Non-pigmented ciliary epithelial cell (primary cell): ENCODE measurements around the gene HSPG2.

Experiments used
- DNase-seq: peaks from one replicate; pipeline ENCODE4 v3.0.0-alpha.2; 2010; ENCODE audit warnings: low read depth

HSPG2 gene

GRCh38 chr1:21879928-21880618, 57.0 kb downstream of the HSPG2 start:
- DNase-seq, result no peak

DNA sequence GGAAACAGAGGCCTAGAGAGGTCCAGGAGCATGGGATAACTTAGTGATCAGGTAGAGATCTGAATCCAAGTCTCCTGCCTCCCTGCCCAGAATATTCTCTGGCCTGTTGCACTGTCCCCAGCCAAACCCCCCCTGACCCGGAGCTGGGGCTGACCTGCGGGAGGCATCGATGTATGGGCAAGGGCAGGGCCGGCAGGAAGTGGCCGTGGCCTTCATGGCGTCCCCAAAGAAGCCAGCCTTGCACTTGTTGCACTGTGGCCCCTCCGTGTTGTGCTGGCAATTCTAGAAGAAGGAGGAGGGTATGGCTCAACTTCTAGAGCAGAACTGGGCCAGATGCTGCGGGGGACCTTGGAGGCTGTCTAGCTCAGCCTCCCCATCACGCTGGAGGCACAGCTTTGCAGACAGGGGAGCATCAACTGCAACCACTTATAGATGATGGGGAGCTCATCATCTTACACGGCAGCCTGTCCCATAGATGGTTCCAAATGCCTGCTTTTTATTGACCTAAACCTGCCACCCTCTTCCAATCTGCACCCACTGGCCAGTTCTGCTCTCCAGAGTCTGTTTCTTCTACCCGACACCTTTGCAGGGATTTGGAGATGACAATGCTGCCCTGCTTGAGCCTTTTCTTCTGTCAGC, 58.2 kb downstream of the HSPG2 start:
- DNase-seq, result no peak

DNA sequence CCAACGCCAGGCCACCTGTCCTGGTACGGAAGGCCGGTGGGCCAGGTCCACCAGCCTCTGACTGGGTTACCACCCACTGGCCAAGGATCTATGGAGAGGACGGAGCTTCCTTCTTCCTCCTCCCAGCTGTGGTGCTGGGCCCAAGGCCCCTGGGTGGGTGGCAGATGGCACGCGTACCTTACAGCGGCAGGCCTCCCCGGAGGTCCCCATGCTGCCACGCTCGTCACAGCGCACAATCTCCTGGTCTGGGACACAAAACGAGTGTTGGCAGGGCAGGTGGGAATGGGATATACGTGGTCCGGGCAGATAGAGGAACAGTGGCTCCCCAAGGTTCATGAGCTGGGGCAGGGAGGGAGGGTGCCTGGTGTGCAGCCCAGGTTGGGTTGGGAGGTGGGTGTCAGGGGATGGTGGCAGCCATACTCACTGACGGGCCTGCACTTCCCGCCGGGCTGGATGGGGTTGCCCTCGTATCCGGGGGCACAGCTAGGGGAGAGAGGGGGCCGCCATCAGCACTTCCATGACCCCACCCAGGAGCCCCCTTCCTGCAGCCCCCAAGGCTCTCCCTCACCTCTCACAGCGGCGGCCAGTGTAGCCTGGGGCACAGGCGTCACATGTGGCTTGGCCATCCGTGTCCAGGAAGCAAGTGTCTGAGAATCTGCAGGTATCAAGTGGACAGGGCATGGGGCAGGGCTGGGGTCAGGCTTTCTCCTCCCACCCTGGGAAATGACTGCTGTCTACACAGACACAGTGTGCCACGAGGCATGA, 58.9 kb downstream of the HSPG2 start:
- DNase-seq, result no peak

GRCh38 chr1:21876267-21876666, 60.8 kb downstream of the HSPG2 start:
- no peak for DNase-seq

DNA sequence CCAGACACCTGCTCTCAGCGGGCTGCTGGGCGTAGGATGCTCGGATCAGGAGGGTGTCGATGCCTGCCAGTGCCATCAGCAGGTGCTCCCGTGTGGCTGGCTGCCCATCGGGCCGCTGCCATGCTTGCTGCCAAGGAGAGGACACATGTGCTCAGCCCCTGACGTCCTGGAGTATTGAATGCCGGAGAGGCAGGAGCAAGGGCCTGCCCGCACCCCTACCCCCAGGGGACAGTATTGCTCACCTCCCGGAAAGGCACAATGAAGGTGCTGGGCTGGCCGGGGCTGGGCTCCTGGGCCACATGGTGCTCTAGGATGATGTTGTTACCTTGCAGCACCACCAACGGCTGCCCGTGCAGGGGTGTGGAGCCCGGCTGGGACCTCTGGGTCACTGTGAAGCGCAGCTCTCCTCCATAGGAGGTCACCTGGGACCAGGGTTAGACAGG, 61.5 kb downstream of the HSPG2 start:
- no peak for DNase-seq

GRCh38 chr1:21874778-21875547, 62.1 kb downstream of the HSPG2 start:
- no peak for DNase-seq

- no peak for DNase-seq
Measured at GRCh38 chr1:21874328-21874727, 62.8 kb downstream of the HSPG2 start.

DNA sequence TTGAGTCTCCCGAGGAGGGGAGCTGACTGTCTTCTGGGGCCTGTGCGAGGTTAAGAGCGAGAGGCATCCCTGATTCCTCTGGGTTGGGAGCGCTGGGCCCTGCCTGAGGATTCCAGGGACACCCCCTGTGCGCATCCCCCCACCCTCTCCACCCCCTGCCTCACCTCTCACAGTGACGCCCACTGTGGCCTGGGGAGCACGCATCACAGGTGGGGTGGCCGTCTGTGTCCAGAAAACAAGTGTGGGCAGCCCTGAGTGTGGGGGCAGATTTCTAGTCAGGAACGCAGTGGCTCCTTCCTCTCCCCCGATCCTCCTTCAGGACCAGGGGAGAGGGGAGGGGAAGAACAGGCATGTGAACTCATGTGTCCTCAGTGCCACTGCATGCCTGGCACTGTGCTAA, 63.3 kb downstream of the HSPG2 start:
- no peak for DNase-seq

- no peak for DNase-seq
Measured at GRCh38 chr1:21873174-21873573, 63.9 kb downstream of the HSPG2 start.

DNA sequence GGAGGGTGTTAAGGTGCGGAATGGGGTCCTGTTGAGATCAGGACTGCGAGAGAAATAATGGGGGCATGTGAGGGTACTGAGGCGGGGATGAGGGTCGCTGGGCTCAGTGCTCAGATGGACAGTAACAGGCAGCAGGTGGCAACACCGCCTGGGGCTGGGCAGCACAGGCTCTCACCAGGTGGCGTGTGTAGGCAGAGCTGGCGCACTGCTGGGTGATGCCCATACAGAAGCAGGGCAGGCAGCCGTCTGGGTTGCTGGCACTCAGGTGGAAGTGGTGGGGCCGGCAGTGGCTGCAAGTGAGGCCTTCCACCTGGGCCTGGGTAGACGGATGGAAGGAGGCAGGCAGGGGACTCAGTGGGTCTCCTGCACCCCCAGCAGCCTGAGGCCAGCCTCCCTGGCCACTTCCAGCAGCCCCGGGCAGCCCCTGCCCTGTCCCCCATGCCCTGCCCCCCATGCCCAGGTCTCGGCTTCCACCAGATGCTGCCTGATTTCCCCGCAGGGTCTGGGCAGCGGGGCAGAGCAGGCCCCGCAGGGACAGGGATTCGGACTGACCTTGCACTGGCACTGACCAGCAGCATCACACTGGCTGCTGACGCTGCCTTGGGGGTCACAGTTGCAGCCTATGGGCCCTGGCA, 64.5 kb downstream of the HSPG2 start:
- DNase-seq, result no peak

GRCh38 chr1:21871943-21872342, 65.2 kb downstream of the HSPG2 start:
- no peak for DNase-seq

DNA sequence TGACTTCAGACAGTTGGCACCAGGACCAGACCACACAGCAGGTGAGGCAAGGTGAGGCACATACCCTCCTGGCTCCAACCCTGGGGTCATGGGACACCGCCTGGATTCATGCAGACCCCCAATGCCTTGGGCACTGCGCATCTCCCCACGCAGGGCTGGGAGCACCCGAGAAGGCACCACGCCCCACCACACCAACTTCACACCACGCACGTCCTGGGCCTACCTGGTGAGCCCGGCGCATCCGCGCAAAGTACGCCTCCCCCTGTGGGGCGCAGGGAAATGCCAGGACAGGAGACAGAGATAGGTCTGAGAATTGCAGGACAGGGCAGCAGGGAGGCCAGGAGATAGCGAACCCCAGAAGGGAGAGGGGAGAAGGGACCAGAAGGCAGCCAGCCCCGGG, 66.5 kb downstream of the HSPG2 start:
- DNase-seq, result no peak

- DNase-seq, result peak; percentile 26
Measured at GRCh38 chr1:21869620-21870121, 67.4 kb downstream of the HSPG2 start.

- no peak for DNase-seq
Measured at GRCh38 chr1:21868941-21869454, 68.1 kb downstream of the HSPG2 start.

- no peak for DNase-seq
Measured at GRCh38 chr1:21868482-21868881, 68.6 kb downstream of the HSPG2 start.

DNA sequence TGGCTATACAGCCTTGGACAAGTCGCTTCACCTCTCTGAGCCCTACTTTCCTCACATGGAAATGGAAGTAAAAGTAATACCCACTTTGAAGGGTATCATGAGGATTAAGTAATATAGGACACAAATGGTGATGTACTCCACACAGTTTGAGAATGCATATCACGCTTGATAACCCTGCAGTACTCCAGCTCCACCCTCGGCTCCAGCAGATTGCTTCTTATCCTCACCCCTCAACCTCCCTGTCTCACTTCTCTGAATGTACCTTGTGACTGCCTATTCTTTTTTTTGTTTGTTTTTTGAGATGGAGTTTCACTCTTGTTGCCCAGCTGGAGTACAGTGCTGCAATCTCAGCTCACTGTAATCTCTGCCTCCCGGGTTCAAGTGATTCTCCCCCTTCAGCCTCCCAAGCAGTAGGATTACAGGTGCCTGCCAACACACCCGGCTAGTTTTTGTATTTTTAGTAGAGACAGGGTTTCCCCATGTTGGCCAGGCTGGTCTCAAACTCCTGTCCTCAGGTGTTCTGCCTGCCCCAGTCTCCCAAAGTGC, 69.6 kb downstream of the HSPG2 start:
- DNase-seq, result no peak

GRCh38 chr1:21866707-21867043, 70.4 kb downstream of the HSPG2 start:
- DNase-seq, result no peak

- DNase-seq, result no peak
Measured at GRCh38 chr1:21865943-21866706, 71.0 kb downstream of the HSPG2 start.

GRCh38 chr1:21865609-21865942, 71.5 kb downstream of the HSPG2 start:
- no peak for DNase-seq

GRCh38 chr1:21864730-21865129, 72.4 kb downstream of the HSPG2 start:
- no peak for DNase-seq

DNA sequence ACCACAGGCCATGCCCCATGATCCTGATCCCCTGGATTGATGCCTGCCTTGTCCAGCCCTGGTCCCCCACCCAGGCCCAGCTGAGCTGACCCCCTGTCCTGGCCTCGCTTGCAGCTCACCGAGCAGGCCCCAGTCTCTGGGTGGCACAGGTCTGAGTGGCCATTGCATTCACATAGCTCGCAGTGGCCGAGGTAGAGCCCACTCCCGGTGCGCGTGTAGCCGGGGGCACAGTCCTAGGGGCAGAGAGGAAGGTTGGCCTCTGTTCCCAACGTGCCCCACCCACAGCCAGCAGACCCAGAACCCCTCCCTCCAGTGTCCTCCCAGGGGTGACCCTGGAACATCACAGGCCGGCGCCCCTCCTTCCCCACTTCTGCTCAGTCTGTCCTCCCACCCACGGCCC, 73.1 kb downstream of the HSPG2 start:
- no peak for DNase-seq
